Panc1 (cell line): ENCODE results near the gene ZFPL1. TPM values are rescaled to one million over a fixed set of nuclear protein-coding genes. Genes with fewer than 3 reads are reported as not detected.

Experiments used
- ATAC-seq: fragments of 200-7000 bp; cut with Tn5 transposase; 2 replicates; pipeline ENCODE4 v1.9.1; 2020; ENCODE audit warnings: mild to moderate bottlenecking, moderate library complexity
- BruUV-seq: library from RNA; stranded (reverse); fragments of 400-500 nt; replicated peaks from 2 replicates; lab custom pipeline; 2021; lab: Mats Ljungman, UMichigan
- CTCF ChIA-PET: fragments of 300-600 bp; sonication (Branson Sonifier 250); formaldehyde crosslinking; loops from one replicate; lab custom pipeline; 2022; ENCODE audit warnings: antibody characterized with exemption; lab: Charles Lee
- POLR2A ChIA-PET: fragments of 300-600 bp; sonication (Branson Sonifier 250); formaldehyde crosslinking; loops from one replicate; lab custom pipeline; 2022; ENCODE audit warnings: antibody characterized with exemption; lab: Charles Lee
- DNase-seq: peaks from one replicate; pipeline ENCODE4 v3.0.0-alpha.2; 2010; ENCODE audit warnings: low read depth, low spot score
- H3K27ac ChIP-seq: 2 replicates; pipeline ENCODE4 v1.5.1; 2011; ENCODE audit warnings: mild to moderate bottlenecking, low read length, inconsistent platforms
- H3K27me3 ChIP-seq: fragments of 200-500 bp; sonication (Bioruptor generic); 2 replicates; pipeline ENCODE4 v1.6.0; 2014; ENCODE audit warnings: low read length, inconsistent platforms; ENCODE audit not compliant: control insufficient read depth, insufficient read depth
- H3K36me3 ChIP-seq: fragments of 200-500 bp; sonication (Bioruptor generic); 2 replicates; pipeline ENCODE4 v1.5.1; 2014; ENCODE audit warnings: inconsistent platforms, mild to moderate bottlenecking, low read length, moderate library complexity; ENCODE audit not compliant: control insufficient read depth, insufficient read depth
- H3K4me1 ChIP-seq: 2 replicates; pipeline ENCODE4 v1.5.1; 2011; ENCODE audit warnings: inconsistent platforms, mild to moderate bottlenecking, low read length, moderate library complexity; ENCODE audit not compliant: control insufficient read depth, insufficient read depth
- H3K4me3 ChIP-seq, 2 experiments: 2 replicates each; pipeline ENCODE4 v1.5.1; 2011 to 2012; ENCODE audit warnings: low read depth in 2 of 2, low read length in 2 of 2, mild to moderate bottlenecking in 2 of 2, inconsistent platforms in 1 of 2, moderate library complexity in 1 of 2
- H3K9me3 ChIP-seq: fragments of 200-500 bp; sonication (Bioruptor generic); 2 replicates; pipeline ENCODE4 v1.5.1; 2014; ENCODE audit warnings: low read depth, mild to moderate bottlenecking, inconsistent platforms, low read length, moderate library complexity; ENCODE audit not compliant: control insufficient read depth, insufficient read depth
- POLR2AphosphoS5 ChIP-seq: IDR thresholded peaks from 2 replicates; pipeline ENCODE4 v1.6.1; 2012; ENCODE audit warnings: mild to moderate bottlenecking, low read depth, low read length, moderate library complexity
- SIN3A ChIP-seq: IDR thresholded peaks from 2 replicates; pipeline ENCODE4 v1.6.1; 2012; ENCODE audit warnings: low read depth, mild to moderate bottlenecking, low read length, moderate library complexity, borderline replicate concordance; ENCODE audit not compliant: insufficient read depth
- TCF7L2 ChIP-seq: IDR thresholded peaks from 2 replicates; pipeline ENCODE4 v1.6.1; 2011; ENCODE audit warnings: mild to moderate bottlenecking, low read depth, low read length, inconsistent platforms
- in situ Hi-C: cut with HindIII; loops from 2 replicates; pipeline ENCODE4 v1.10.0; 2016; ENCODE audit warnings: low sequenced_read_pairs, low pct_unique_long_range_greater_than_20kb
- intact Hi-C: fragments of 100-400 bp; cut with micrococcal nuclease; formaldehyde crosslinking; loops from one replicate; pipeline ENCODE4 v1.10.0; 2022; ENCODE audit not compliant: unreplicated experiment
- total RNA-seq: library from RNA; stranded (reverse); gene quantifications from one replicate; pipeline ENCODE4 v1.2.1, GENCODE V29; 2021; ENCODE audit not compliant: unreplicated experiment
- TF ChIP-seq, protein P1 (sequence below): fragments of 450-650 bp; IDR thresholded peaks from 2 replicates; pipeline ENCODE4 v1.5.1; 2017; ENCODE audit warnings: mild to moderate bottlenecking
- TF ChIP-seq, protein P2 (sequence below), 2 experiments: IDR thresholded peaks; 2 replicates each; pipeline ENCODE4 v1.6.1; 2011 to 2012; ENCODE audit warnings: low read depth in 2 of 2, control low read depth in 1 of 2, low read length in 1 of 2, mild to moderate bottlenecking in 1 of 2, moderate library complexity in 1 of 2; ENCODE audit not compliant: insufficient read depth in 1 of 2

ZFPL1 gene
- total RNA-seq, 1 experiment from 2014 or later = 68.4 TPM

DNA sequence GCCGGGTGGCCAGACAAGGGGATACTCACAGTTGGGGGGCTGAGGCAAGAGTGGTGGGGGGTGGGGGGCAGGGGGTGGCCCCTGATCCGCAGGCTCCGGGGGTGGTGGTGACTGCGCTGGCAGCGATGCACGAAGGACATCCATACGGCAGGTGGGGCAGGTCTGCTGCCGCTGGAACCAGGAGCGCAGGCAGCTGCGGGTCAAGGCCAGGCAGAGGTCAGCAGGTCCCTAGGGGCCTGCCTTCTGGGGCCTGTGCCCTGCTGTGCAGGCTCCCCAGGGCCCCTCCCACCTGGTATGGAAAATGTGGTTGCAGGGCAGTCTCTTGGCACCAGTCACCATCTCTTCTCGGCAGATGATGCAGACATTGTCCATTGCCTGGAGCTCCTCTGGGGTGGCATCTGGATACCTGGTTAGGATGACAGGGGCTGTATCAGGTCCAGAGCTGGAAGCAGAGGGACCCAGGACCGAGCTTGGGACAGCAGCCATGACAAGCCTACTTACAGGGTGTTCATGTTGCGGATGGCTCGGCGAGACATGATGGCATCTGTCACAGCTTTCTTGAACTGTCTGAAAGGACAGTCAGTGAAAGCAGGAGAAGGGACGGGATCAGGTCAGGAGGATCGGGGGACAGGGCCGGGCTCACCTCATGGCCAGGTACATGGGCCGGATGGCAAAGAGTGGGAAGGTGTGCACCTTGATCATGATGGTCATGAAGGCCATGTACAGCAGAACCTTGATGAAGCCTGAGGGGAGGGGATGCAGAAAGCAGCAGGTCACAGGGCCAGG, 46.8 kb downstream of the ZFPL1 start:
- ChIA-PET POLR2A (no interaction called here), CTCF (interaction anchor here (0.6 to 0.7 kb wide), 2 partner anchors 67 to 202 kb away, joined by 3 read pairs; no protein-coding TSS in a partner anchor)
- no TSS peak for BruUV-seq
- DNase-seq = no peak
- Histone ChIP-seq H3K27ac (no peak overlapping the region), H3K4me3 (no peak overlapping the region), H3K36me3 (peaks cover 12% of the 10 kb centered on the region; the same call in 1 of the 2 replicates), H3K4me1 (peaks cover 14% of the 10 kb centered on the region), H3K9me3 (no peaks in the 10 kb centered on the region), H3K27me3 (no peaks in the 10 kb centered on the region)
- intact Hi-C loops = loop anchor here (10.0 kb wide), 1 partner anchor 54 kb away; the partner anchor contains the start of gene CAPN1
- TF ChIP-seq, protein P1, sequence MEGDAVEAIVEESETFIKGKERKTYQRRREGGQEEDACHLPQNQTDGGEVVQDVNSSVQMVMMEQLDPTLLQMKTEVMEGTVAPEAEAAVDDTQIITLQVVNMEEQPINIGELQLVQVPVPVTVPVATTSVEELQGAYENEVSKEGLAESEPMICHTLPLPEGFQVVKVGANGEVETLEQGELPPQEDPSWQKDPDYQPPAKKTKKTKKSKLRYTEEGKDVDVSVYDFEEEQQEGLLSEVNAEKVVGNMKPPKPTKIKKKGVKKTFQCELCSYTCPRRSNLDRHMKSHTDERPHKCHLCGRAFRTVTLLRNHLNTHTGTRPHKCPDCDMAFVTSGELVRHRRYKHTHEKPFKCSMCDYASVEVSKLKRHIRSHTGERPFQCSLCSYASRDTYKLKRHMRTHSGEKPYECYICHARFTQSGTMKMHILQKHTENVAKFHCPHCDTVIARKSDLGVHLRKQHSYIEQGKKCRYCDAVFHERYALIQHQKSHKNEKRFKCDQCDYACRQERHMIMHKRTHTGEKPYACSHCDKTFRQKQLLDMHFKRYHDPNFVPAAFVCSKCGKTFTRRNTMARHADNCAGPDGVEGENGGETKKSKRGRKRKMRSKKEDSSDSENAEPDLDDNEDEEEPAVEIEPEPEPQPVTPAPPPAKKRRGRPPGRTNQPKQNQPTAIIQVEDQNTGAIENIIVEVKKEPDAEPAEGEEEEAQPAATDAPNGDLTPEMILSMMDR = no peak
- no peak for TF ChIP-seq SIN3A
- no peak for TF ChIP-seq TCF7L2
- no peak for TF ChIP-seq POLR2AphosphoS5
- TF ChIP-seq, protein P2, sequence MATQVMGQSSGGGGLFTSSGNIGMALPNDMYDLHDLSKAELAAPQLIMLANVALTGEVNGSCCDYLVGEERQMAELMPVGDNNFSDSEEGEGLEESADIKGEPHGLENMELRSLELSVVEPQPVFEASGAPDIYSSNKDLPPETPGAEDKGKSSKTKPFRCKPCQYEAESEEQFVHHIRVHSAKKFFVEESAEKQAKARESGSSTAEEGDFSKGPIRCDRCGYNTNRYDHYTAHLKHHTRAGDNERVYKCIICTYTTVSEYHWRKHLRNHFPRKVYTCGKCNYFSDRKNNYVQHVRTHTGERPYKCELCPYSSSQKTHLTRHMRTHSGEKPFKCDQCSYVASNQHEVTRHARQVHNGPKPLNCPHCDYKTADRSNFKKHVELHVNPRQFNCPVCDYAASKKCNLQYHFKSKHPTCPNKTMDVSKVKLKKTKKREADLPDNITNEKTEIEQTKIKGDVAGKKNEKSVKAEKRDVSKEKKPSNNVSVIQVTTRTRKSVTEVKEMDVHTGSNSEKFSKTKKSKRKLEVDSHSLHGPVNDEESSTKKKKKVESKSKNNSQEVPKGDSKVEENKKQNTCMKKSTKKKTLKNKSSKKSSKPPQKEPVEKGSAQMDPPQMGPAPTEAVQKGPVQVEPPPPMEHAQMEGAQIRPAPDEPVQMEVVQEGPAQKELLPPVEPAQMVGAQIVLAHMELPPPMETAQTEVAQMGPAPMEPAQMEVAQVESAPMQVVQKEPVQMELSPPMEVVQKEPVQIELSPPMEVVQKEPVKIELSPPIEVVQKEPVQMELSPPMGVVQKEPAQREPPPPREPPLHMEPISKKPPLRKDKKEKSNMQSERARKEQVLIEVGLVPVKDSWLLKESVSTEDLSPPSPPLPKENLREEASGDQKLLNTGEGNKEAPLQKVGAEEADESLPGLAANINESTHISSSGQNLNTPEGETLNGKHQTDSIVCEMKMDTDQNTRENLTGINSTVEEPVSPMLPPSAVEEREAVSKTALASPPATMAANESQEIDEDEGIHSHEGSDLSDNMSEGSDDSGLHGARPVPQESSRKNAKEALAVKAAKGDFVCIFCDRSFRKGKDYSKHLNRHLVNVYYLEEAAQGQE (IDR thresholded peaks at IDR 0.05; ENCODE audit: insufficient read depth in 1 of 2, low read depth in 2 of 2, low read length in 1 of 2) = no peak
- no peak for ATAC-seq
- in situ Hi-C loops = no loop called here

DNA sequence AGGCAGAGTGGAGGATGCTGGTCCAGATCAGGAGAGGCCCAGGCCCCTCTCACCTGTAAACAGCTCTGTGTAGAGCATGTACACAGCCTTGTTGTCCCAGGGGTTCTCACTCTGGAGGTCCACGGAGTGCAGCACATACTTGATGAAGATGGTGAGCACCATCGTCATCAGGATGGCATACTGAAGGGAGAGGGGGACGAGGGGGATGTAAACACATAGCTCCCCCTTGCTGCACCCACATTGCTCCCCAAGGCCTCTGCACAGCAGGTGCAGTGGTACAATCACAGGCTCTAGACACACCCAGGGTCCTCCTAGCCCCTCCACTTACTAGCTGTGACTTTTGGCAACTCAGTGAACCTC, 47.4 kb downstream of the ZFPL1 start:
- intact Hi-C loops (loop anchor here (10.0 kb wide), 1 partner anchor 53 kb away; the partner anchor contains the start of gene CAPN1), in situ Hi-C loops (no loop called here)
- peaks cover 12% of the 10 kb centered on the region; the same call in 1 of the 2 replicates for H3K36me3 ChIP-seq
- no peak for ATAC-seq
- DNase-seq = no peak
- no peak overlapping the region for H3K4me3 ChIP-seq
- ChIA-PET CTCF (interaction anchor here (0.6 to 0.7 kb wide), 2 partner anchors 21 to 201 kb away, joined by 3 read pairs; no protein-coding TSS in a partner anchor), POLR2A (interaction anchor here (0.5 kb wide), 1 partner anchor 843 kb away, joined by 3 read pairs; no protein-coding TSS in a partner anchor)
- BruUV-seq = no TSS peak
- TF ChIP-seq SIN3A (no peak), POLR2AphosphoS5 (no peak), TCF7L2 (no peak)
- TF ChIP-seq, protein P1 = no peak
- TF ChIP-seq, protein P2 (IDR thresholded peaks at IDR 0.05; ENCODE audit: insufficient read depth in 1 of 2, low read depth in 2 of 2, low read length in 1 of 2) = no peak
- H3K4me1 ChIP-seq = peaks cover 16% of the 10 kb centered on the region
- H3K27ac ChIP-seq = no peak overlapping the region
- no peaks in the 10 kb centered on the region for H3K9me3 ChIP-seq
- no peaks in the 10 kb centered on the region for H3K27me3 ChIP-seq
